Gastroesophageal sphincter (tissue), 4 donors: ENCODE results near the gene ADAMTS9. TPM values are rescaled to one million over a fixed set of nuclear protein-coding genes. Genes with fewer than 3 reads are reported as not detected.

Experiments
- ATAC-seq: fragments of 150-250 bp; one replicate; pipeline ENCODE4 v1.9.1; 2016; ENCODE audit warnings: mild to moderate bottlenecking, moderate library complexity
- H3K27ac ChIP-seq, 4 donors: fragments of 200-600 bp; sonication (generic) in 3 of 4; 1 replicate in 3 of 4; 2 replicates in 1 of 4; pipeline ENCODE4 v1.5.1; 2016 to 2019
- H3K27me3 ChIP-seq: fragments of 200-600 bp; sonication (generic); one replicate; pipeline ENCODE4 v1.5.1; 2019
- H3K36me3 ChIP-seq, 2 donors: fragments of 200-600 bp; sonication (generic); one replicate each; pipeline ENCODE4 v1.5.1; 2019; ENCODE audit warnings: control low read depth in 1 of 2
- H3K4me1 ChIP-seq, 3 donors: fragments of 200-600 bp; sonication (generic); 1 replicate in 2 of 3; 2 replicates in 1 of 3; pipeline ENCODE4 v1.5.1; 2016 to 2019; ENCODE audit warnings: control low read depth in 2 of 3
- H3K4me3 ChIP-seq, 2 donors: fragments of 200-600 bp; sonication (generic); one replicate each; pipeline ENCODE4 v1.5.1; 2019; ENCODE audit warnings: mild to moderate bottlenecking in 1 of 2, moderate library complexity in 1 of 2
- H3K9me3 ChIP-seq, 3 donors: fragments of 200-600 bp; sonication (generic); one replicate each; pipeline ENCODE4 v1.5.1; 2017 to 2019; ENCODE audit warnings: control low read depth in 2 of 3
- CTCF ChIP-seq, 4 experiments: fragments of 200-600 bp in 2 of 4; fragments of 450-650 bp in 2 of 4; sonication (generic) in 1 of 4; IDR thresholded peaks; one replicate each; pipeline ENCODE4 v1.5.1; 2017 to 2019; ENCODE audit warnings: antibody characterized with exemption in 4 of 4, mild to moderate bottlenecking in 2 of 4, moderate library complexity in 2 of 4
- EP300 ChIP-seq: sonication (generic); formaldehyde crosslinking; IDR thresholded peaks from one replicate; pipeline ENCODE4 v1.6.1; 2017; ENCODE audit warnings: antibody characterized with exemption, mild to moderate bottlenecking
- POLR2A ChIP-seq, 2 donors: fragments of 450-650 bp; IDR thresholded peaks; one replicate each; pipeline ENCODE4 v1.6.1; 2017; ENCODE audit warnings: antibody characterized with exemption in 2 of 2, mild to moderate bottlenecking in 2 of 2, moderate library complexity in 1 of 2
- POLR2AphosphoS5 ChIP-seq: sonication (generic); formaldehyde crosslinking; IDR thresholded peaks from one replicate; pipeline ENCODE4 v1.6.1; 2017; ENCODE audit warnings: antibody characterized with exemption
- WGBS, 2 donors: methylation state at CpG; one replicate each; pipeline ENCODE4 v1.1.5; 2018; ENCODE audit warnings: low coverage in 1 of 2; 5-methylcytosine and 5-hydroxymethylcytosine counted together
- total RNA-seq, 4 donors: library from RNA; depleted of rRNA; stranded (reverse); fragments of >200 nt; gene quantifications; one replicate each; pipeline ENCODE4 v1.1.0, GENCODE V29; 2016

ADAMTS9 gene
- total RNA-seq, 4 donors from 2014 or later = 30.7 to 102 (median 48.3) TPM

GRCh38 chr3:64685800-64686445 lies 1.9 kb downstream of the ADAMTS9 start:
- TF ChIP-seq POLR2AphosphoS5 (peak; percentile 97), EP300 (no peak), CTCF (IDR thresholded peaks at IDR 0.05) (peak in 3 of 4 experiments; percentile 18 to 75 (median 40)), POLR2A (IDR thresholded peaks at IDR 0.05) (peak; percentile 87 to 90)
- Histone ChIP-seq H3K4me1 (peaks cover 0 to 45% (median 0%) of the 10 kb centered on the region in 3 donors), H3K27me3 (no peaks in the 10 kb centered on the region), H3K9me3 (no peaks in the 10 kb centered on the region), H3K27ac (peak overlapping the region; percentile 92 to 96 (median 94)), H3K4me3 (peak overlapping the region; percentile 75 to 77), H3K36me3 (peaks cover 0 to 1% of the 10 kb centered on the region in 2 donors)
- no CpG with 5 or more reads among the region's 42 CpGs for WGBS, 2 donors
- ATAC-seq = peak; percentile 91

GRCh38 chr3:64685331-64685799 lies 2.4 kb downstream of the ADAMTS9 start:
- TF ChIP-seq POLR2AphosphoS5 (no peak), CTCF (IDR thresholded peaks at IDR 0.05) (no peak), EP300 (no peak), POLR2A (IDR thresholded peaks at IDR 0.05) (no peak)
- peaks cover 0 to 40% (median 0%) of the 10 kb centered on the region in 3 donors for H3K4me1 ChIP-seq
- peak; percentile 50 for ATAC-seq
- H3K9me3 ChIP-seq = no peaks in the 10 kb centered on the region
- whole genome bisulfite sequencing, 2 donors = 0% methylated on average over 1 to 4 of the region's 32 CpGs
- H3K4me3 ChIP-seq = peak overlapping the region; percentile 75 to 77
- no peaks in the 10 kb centered on the region for H3K27me3 ChIP-seq
- H3K36me3 ChIP-seq = peaks cover 0 to 7% of the 10 kb centered on the region in 2 donors
- peak overlapping the region; percentile 92 to 96 (median 94) for H3K27ac ChIP-seq

GRCh38 chr3:64684715-64685261 lies 3.0 kb downstream of the ADAMTS9 start:
- peak; percentile 23 to 35 for TF ChIP-seq POLR2A (IDR thresholded peaks at IDR 0.05)
- TF ChIP-seq EP300 = no peak
- peak in 1 of 4 experiments; percentile 20 for TF ChIP-seq CTCF (IDR thresholded peaks at IDR 0.05)
- peak; percentile 83 for TF ChIP-seq POLR2AphosphoS5
- H3K27ac ChIP-seq = peak overlapping the region; percentile 92 to 96 (median 94)
- H3K9me3 ChIP-seq = no peaks in the 10 kb centered on the region
- no peaks in the 10 kb centered on the region for H3K27me3 ChIP-seq
- 10% methylated on average over 3 to 8 of the region's 22 CpGs for WGBS, 2 donors
- H3K4me3 ChIP-seq = peak overlapping the region; percentile 75 to 77
- H3K4me1 ChIP-seq = peaks cover 0 to 38% (median 0%) of the 10 kb centered on the region in 3 donors
- H3K36me3 ChIP-seq = peaks cover 0 to 13% of the 10 kb centered on the region in 2 donors
- peak; percentile 26 for ATAC-seq

GRCh38 chr3:64681827-64682226 lies 6.0 kb downstream of the ADAMTS9 start:
- Histone ChIP-seq H3K9me3 (no peaks in the 10 kb centered on the region), H3K27ac (peak overlapping the region in 1 of 4 donors; percentile 20), H3K36me3 (peaks cover 0 to 39% of the 10 kb centered on the region in 2 donors), H3K4me3 (no peak overlapping the region), H3K4me1 (peaks cover 0 to 17% (median 0%) of the 10 kb centered on the region in 3 donors), H3K27me3 (no peaks in the 10 kb centered on the region)
- ATAC-seq = no peak
- TF ChIP-seq CTCF (IDR thresholded peaks at IDR 0.05) = no peak
- TF ChIP-seq POLR2A (IDR thresholded peaks at IDR 0.05) = no peak
- no peak for TF ChIP-seq POLR2AphosphoS5
- TF ChIP-seq EP300 = no peak
- WGBS, 2 donors = 56 to 72% methylated on average over 2 to 3 of the region's 3 CpGs
